Activated CD4-positive, alpha-beta T cell treated with anti-CD3 and anti-CD28 coated beads, Interleukin-2, amount 50 U/mL, for 16 hours (primary cell): Measurements from ENCODE around the gene SELP.
A peak's percentile ranks its signal among the peaks of the same experiment; 100 is the strongest.

Source experiments
- DNase-seq: peaks from one replicate; pipeline ENCODE4 v3.0.0-alpha.2; 2020

Gene SELP

GRCh38 chr1:169572187-169572586 lies 57.7 kb downstream of the SELP start:
- DNase-seq: no peak

GRCh38 chr1:169571450-169571849 lies 58.5 kb downstream of the SELP start:
- no peak for DNase-seq

- no peak for DNase-seq
Observed at GRCh38 chr1:169570172-169570574, 59.8 kb downstream of the SELP start.

GRCh38 chr1:169568497-169568896 lies 61.4 kb downstream of the SELP start:
- no peak for DNase-seq

- DNase-seq: no peak
Observed at GRCh38 chr1:169565335-169566271, 64.3 kb downstream of the SELP start.

- no peak for DNase-seq
Observed at GRCh38 chr1:169563650-169564049, 66.3 kb downstream of the SELP start.

- no peak for DNase-seq
Observed at GRCh38 chr1:169563019-169563615, 66.8 kb downstream of the SELP start.

GRCh38 chr1:169561692-169562091 lies 68.2 kb downstream of the SELP start:
- no peak for DNase-seq

GRCh38 chr1:169557131-169557530 lies 72.8 kb downstream of the SELP start:
- no peak for DNase-seq

GRCh38 chr1:169550294-169550693 lies 79.6 kb downstream of the SELP start:
- peak; percentile 54 for DNase-seq

- DNase-seq: no peak
Observed at GRCh38 chr1:169548282-169548681, 81.6 kb downstream of the SELP start.

- DNase-seq: peak; percentile 79
Observed at GRCh38 chr1:169546087-169546995, 83.6 kb downstream of the SELP start.

GRCh38 chr1:169545472-169545871 lies 84.5 kb downstream of the SELP start:
- DNase-seq: no peak

- DNase-seq: no peak
Observed at GRCh38 chr1:169538998-169539871, 90.7 kb downstream of the SELP start.
